COLO668 (cell line): Measurements from ENCODE around the gene CYP1B1.
"Not testable (repeated sequence)": the region's sequence is repeated elsewhere in the genome, so short reads cannot be mapped to it uniquely, and the experiment has no call there.

Experiments used
- DNase-seq: peaks from one replicate; lab custom pipeline; 2025; ENCODE audit not compliant: unreplicated experiment; lab: John Stamatoyannopoulos, UW

The CYP1B1 gene

GRCh38 chr2:38037757-38038621 lies 38.0 kb downstream of the CYP1B1 start:
- peak; percentile 9 for DNase-seq

- DNase-seq: no peak
Observed at GRCh38 chr2:38037325-38037724, 38.6 kb downstream of the CYP1B1 start.

GRCh38 chr2:38035968-38036367 lies 40.0 kb downstream of the CYP1B1 start:
- DNase-seq: no peak

- no peak for DNase-seq
Observed at GRCh38 chr2:38033646-38034045, 42.3 kb downstream of the CYP1B1 start.

GRCh38 chr2:38032946-38033345 lies 43.0 kb downstream of the CYP1B1 start:
- no peak for DNase-seq

GRCh38 chr2:38030635-38031355 lies 45.2 kb downstream of the CYP1B1 start:
- no peak for DNase-seq

- no peak for DNase-seq
Observed at GRCh38 chr2:38029512-38029911, 46.4 kb downstream of the CYP1B1 start.

GRCh38 chr2:38028829-38029228 lies 47.1 kb downstream of the CYP1B1 start:
- no peak for DNase-seq

GRCh38 chr2:38026846-38027245 lies 49.1 kb downstream of the CYP1B1 start:
- DNase-seq: no peak

- no peak for DNase-seq
Observed at GRCh38 chr2:38021589-38021988, 54.4 kb downstream of the CYP1B1 start.

- DNase-seq: not testable (repeated sequence)
Observed at GRCh38 chr2:38020359-38021069, 55.4 kb downstream of the CYP1B1 start.

- no peak for DNase-seq
Observed at GRCh38 chr2:38017836-38018235, 58.1 kb downstream of the CYP1B1 start.
